ENCODE measurements around the gene CWC22. TPM values are rescaled to one million over a fixed set of nuclear protein-coding genes. Genes with fewer than 3 reads are reported as not detected.
A peak's percentile ranks its signal among the peaks of the same experiment; 100 is the strongest.
"Not testable (repeated sequence)": the region's sequence is repeated elsewhere in the genome, so short reads cannot be mapped to it uniquely, and the experiment has no call there.

Gene CWC22
- total RNA-seq: 18.5 TPM

DNA sequence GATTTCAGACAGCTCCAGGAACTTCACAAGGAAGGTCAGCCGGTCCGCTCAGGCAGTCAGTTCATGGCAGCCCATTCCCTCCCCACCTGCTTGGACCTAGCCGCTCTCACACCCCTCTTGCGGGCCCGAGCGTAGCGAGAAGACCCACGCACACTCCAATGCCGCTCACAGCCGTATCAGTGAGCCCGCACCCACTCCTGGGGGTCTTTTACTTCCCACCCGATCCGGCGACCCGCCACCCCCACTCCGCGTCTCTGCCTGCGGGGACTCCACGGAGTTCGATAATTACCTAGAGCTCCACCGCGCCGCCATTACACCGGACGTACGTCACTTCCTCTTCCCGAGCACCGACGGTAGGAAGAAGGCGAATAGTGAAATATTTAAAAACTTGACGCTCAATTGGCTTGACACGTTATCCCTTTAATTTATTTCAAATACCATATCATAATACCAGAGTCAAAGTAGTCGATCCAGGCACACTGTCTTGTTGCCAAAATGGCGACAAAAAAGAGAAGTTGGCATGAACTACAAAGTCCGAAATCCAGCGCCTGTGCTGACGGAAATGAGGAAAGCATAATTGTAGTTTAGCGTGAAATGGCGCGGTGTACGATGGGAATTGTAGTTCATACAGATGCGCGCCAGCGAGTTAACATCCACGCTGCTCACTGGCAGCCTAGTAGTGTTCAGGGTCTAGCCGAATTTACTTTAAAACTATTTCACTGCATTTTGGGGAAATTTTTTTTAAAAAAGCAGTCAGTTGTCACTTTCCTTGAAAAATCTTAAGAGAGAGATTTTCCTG, at the start of gene CWC22:
CWC22 (minus strand) TSS at position 517 of the 799 bp plus-strand sequence. CDS start 13,956 bp downstream, outside the sequence.
- H3K4me3 ChIP-seq: peak within 1 kb of the TSS; percentile 76 to 97
- H3K4me1 ChIP-seq: peaks cover 3 to 8% of the 10 kb centered on the region in 2 donors
- H3K36me3 ChIP-seq: no peaks in the 10 kb centered on the region
- H3K9me3 ChIP-seq: no peaks in the 10 kb centered on the region
- TF ChIP-seq, protein P1, sequence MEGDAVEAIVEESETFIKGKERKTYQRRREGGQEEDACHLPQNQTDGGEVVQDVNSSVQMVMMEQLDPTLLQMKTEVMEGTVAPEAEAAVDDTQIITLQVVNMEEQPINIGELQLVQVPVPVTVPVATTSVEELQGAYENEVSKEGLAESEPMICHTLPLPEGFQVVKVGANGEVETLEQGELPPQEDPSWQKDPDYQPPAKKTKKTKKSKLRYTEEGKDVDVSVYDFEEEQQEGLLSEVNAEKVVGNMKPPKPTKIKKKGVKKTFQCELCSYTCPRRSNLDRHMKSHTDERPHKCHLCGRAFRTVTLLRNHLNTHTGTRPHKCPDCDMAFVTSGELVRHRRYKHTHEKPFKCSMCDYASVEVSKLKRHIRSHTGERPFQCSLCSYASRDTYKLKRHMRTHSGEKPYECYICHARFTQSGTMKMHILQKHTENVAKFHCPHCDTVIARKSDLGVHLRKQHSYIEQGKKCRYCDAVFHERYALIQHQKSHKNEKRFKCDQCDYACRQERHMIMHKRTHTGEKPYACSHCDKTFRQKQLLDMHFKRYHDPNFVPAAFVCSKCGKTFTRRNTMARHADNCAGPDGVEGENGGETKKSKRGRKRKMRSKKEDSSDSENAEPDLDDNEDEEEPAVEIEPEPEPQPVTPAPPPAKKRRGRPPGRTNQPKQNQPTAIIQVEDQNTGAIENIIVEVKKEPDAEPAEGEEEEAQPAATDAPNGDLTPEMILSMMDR (IDR thresholded peaks at IDR 0.05): no peak
- H3K27ac ChIP-seq: peak within 1 kb of the TSS; percentile 87 to 95
- intact Hi-C loops (cut with DNase I): loop anchor here (10.0 kb wide), 1 partner anchor 968 kb away; no protein-coding TSS in a partner anchor
- peak; percentile 47 to 94 for DNase-seq (ENCODE audit: low spot score in 2 of 2)
- no peaks in the 10 kb centered on the region for H3K27me3 ChIP-seq

DNA sequence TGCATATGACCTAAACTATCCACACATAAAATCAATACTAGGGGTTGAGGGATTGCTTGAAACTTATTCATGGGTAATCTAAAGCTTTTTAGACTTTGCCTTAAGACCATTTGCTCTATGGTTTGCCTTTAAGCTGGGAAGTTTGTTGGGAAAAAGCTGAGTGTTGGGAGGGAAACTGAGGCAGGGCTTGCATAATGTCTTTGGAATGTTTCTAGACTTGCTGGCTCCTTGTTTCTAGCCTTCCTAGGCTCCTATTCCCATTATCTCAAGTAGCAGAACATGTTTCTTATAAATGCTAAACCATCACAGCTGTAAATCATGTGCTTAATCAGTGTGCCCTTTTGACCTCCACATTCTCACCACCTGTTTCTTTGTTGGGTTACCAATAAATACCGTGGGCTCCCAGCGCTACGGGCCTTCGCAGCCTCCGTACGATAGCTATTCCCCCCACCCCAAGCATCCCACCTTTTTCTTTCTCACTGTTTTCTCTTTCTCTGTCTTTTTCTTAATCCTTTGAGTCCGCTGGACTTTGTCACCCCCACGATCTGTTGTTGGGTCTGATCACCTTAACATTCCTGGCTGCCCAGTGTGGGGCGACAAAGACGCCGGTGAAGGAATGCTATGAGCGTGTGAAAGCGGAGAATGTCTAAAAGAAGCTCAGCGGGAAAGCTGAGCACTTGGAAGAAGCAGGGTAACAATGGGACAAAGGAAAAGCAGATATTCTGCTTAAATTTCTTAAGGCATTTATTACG, 49.4 kb upstream of the CWC22 start:
- Histone ChIP-seq H3K9me3 (no peaks in the 10 kb centered on the region), H3K4me1 (no peaks in the 10 kb centered on the region), H3K27me3 (no peaks in the 10 kb centered on the region), H3K36me3 (no peaks in the 10 kb centered on the region), H3K4me3 (no peak overlapping the region), H3K27ac (no peak overlapping the region)
- intact Hi-C loops (cut with DNase I): no loop called here
- no peak for DNase-seq (ENCODE audit: low spot score in 2 of 2)
- TF ChIP-seq, protein P1 (IDR thresholded peaks at IDR 0.05): no peak

DNA sequence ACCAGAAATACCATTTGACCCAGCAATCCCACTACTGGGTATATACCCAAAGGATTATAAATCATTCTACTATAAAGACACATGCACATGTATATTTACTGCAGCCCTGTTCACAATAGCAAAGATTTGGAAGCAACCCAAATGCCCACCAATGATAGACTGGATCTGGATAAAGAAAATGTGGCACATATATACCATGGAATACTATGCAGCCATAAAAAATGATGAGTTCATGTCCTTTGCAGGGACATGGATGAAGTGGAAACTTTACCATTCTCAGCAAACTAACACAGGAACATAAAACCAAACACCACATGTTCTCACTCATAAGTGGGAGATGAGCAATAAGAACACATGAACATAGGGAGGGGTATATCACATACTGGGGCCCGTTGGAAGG, 47.5 kb upstream of the CWC22 start:
- intact Hi-C loops (cut with DNase I); H3K4me3 ChIP-seq; H3K4me1 ChIP-seq; H3K27me3 ChIP-seq; DNase-seq (ENCODE audit: low spot score in 2 of 2); H3K27ac ChIP-seq; H3K36me3 ChIP-seq; H3K9me3 ChIP-seq: not testable (repeated sequence)

DNA sequence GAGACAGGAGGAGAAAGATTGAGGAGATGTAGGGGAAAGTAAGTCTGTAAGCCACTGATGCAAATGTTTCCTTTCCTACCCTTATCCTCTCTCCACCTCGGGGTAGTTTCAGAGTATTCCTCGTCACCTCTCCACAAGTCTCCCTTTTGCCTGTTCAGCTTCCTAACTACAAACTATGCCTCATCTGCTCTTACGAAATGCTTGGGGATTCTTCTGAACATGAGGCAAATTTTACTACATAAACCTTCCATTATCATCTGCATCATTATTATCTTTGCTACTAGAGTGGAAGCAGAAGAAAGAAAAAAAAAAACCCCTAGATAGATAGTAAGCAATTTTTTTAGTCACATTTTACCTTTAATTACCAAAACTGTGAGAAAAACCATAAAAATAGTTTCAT, 43.1 kb upstream of the CWC22 start:
- H3K27ac ChIP-seq: no peak overlapping the region
- H3K36me3 ChIP-seq: no peaks in the 10 kb centered on the region
- no peak for DNase-seq (ENCODE audit: low spot score in 2 of 2)
- TF ChIP-seq, protein P1 (IDR thresholded peaks at IDR 0.05): no peak
- intact Hi-C loops (cut with DNase I): no loop called here
- no peaks in the 10 kb centered on the region for H3K9me3 ChIP-seq
- no peak overlapping the region for H3K4me3 ChIP-seq
- H3K4me1 ChIP-seq: no peaks in the 10 kb centered on the region
- H3K27me3 ChIP-seq: no peaks in the 10 kb centered on the region

DNA sequence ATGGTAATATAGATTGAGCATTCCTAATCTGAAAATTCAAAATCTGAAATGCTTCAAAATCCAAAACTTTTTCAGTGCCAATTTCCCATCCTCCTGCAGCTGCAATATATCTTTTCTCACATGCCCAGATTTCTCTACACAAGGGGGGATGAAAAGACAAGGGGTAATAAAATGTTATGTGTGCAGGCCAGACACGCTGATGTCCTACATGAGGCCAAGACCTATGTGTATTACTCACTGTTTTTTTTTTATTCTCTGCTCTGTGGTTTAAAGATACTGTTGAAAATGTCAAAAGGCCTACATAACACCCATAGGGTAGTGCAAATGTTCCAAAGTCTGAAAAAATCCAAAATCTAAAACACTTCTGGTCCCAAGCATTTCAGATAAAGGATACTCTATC, 41.2 kb upstream of the CWC22 start:
- Histone ChIP-seq H3K4me3 (no peak overlapping the region), H3K27me3 (no peaks in the 10 kb centered on the region), H3K4me1 (no peaks in the 10 kb centered on the region), H3K9me3 (no peaks in the 10 kb centered on the region), H3K27ac (no peak overlapping the region), H3K36me3 (no peaks in the 10 kb centered on the region)
- DNase-seq (ENCODE audit: low spot score in 2 of 2): no peak
- intact Hi-C loops (cut with DNase I): no loop called here
- TF ChIP-seq, protein P1 (IDR thresholded peaks at IDR 0.05): no peak

DNA sequence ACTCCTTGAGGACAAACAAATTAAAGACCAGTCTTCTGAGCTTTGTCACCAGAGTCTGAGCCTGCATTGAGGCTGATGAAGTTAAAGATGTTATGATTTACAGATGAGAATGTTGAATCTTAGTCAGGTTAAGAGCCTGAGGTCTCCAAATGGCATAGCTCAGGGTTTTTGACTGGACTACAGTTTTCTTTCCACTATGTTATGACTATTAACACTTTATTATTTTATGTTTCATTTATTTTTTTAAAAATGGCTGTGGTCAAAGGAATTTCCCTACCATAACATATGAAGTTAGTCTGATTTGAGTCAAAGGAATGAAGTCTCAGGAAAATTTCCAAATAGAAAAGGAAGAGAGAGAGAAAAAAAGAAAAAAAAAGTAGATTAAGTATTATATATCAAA, 39.7 kb upstream of the CWC22 start:
- DNase-seq (ENCODE audit: low spot score in 2 of 2): no peak
- TF ChIP-seq, protein P1 (IDR thresholded peaks at IDR 0.05): no peak
- Histone ChIP-seq H3K27me3 (no peaks in the 10 kb centered on the region), H3K9me3 (no peaks in the 10 kb centered on the region), H3K4me1 (no peaks in the 10 kb centered on the region), H3K4me3 (no peak overlapping the region), H3K36me3 (no peaks in the 10 kb centered on the region), H3K27ac (no peak overlapping the region)
- intact Hi-C loops (cut with DNase I): no loop called here

Measured in ascending aorta (tissue), 2 donors.